ENCODE results near the gene SPATA33. TPM values are rescaled to one million over a fixed set of nuclear protein-coding genes. Genes with fewer than 3 reads are reported as not detected.

Gene SPATA33
- total RNA-seq, 1 experiment from 2014 or later, result 25.6 TPM

- Histone ChIP-seq H3K4me2 (no peak overlapping the region), H3K79me2 (ENCODE audit: low read depth) (no peaks in the 10 kb centered on the region), H3K9me3 (ENCODE audit: insufficient read depth, low read depth) (no peaks in the 10 kb centered on the region), H3K36me3 (ENCODE audit: low read depth) (no peaks in the 10 kb centered on the region), H2AFZ (no peak overlapping the region), H3K4me1 (replicated peaks; ENCODE audit: insufficient read depth) (peaks cover 17% of the 10 kb centered on the region), H3K27me3 (ENCODE audit: insufficient read depth, low read depth) (no peaks in the 10 kb centered on the region), H3K4me3 (no peak overlapping the region), H3F3A (ENCODE audit: insufficient read depth, low read depth) (peaks cover 16% of the 10 kb centered on the region; the same call in 1 of the 2 replicates), H3K27ac (no peak overlapping the region), H4K20me1 (ENCODE audit: insufficient read depth) (no peaks in the 10 kb centered on the region), H3K9me2 (ENCODE audit: insufficient read depth) (no peaks in the 10 kb centered on the region)
- no peak for DNase-seq
- POLR2A ChIA-PET (ENCODE audit: unreplicated experiment), result no interaction called here
- intact Hi-C loops (cut with micrococcal nuclease; ENCODE audit: unreplicated experiment), result no loop called here
- no TSS peak for BruUV-seq (replicated peaks)
- CTCF ChIA-PET, result interaction anchor here (0.7 kb wide), 1 partner anchor 18 kb away, joined by 10 read pairs; no protein-coding TSS in a partner anchor
- TF ChIP-seq EZH2 (IDR thresholded peaks at IDR 0.05; ENCODE audit: low read depth) (no peak), CTCF (conservative IDR thresholded peaks at IDR 0.05) (no peak)
Measured at GRCh38 chr16:89612415-89613166, 45.0 kb upstream of the SPATA33 start.

- H4K20me1 ChIP-seq (ENCODE audit: insufficient read depth), result no peaks in the 10 kb centered on the region
- intact Hi-C loops (cut with micrococcal nuclease; ENCODE audit: unreplicated experiment), result no loop called here
- TF ChIP-seq CTCF (conservative IDR thresholded peaks at IDR 0.05) (no peak), EZH2 (IDR thresholded peaks at IDR 0.05; ENCODE audit: low read depth) (no peak)
- H3K79me2 ChIP-seq (ENCODE audit: low read depth), result no peaks in the 10 kb centered on the region
- ChIA-PET CTCF (interaction anchor here (0.6 kb wide), 1 partner anchor 58 kb away, joined by 4 read pairs; no protein-coding TSS in a partner anchor), POLR2A (ENCODE audit: unreplicated experiment) (no interaction called here)
- peaks cover 18% of the 10 kb centered on the region for H3F3A ChIP-seq (ENCODE audit: insufficient read depth, low read depth)
- no peaks in the 10 kb centered on the region for H3K9me2 ChIP-seq (ENCODE audit: insufficient read depth)
- H3K4me2 ChIP-seq, result no peak within 1 kb of the TSS
- H3K9me3 ChIP-seq (ENCODE audit: insufficient read depth, low read depth), result no peaks in the 10 kb centered on the region
- no peak within 1 kb of the TSS for H3K27ac ChIP-seq
- BruUV-seq (replicated peaks), result no TSS peak
- no peak for DNase-seq
- H3K4me3 ChIP-seq, result no peak within 1 kb of the TSS
- no peak within 1 kb of the TSS for H2AFZ ChIP-seq
- peaks cover 16% of the 10 kb centered on the region for H3K4me1 ChIP-seq (replicated peaks; ENCODE audit: insufficient read depth)
- H3K27me3 ChIP-seq (ENCODE audit: insufficient read depth, low read depth), result no peaks in the 10 kb centered on the region
- H3K36me3 ChIP-seq (ENCODE audit: low read depth), result no peaks in the 10 kb centered on the region
Measured at GRCh38 chr16:89613231-89613953, 44.2 kb upstream of the SPATA33 start, which contains the start of gene DPEP1. TSS of gene DPEP1 (plus strand) at chr16:89613642. CDS start at chr16:89630411, 16,769 bp downstream.

- H3K4me2 ChIP-seq, result no peak overlapping the region
- ChIA-PET CTCF (interaction anchor here (0.6 to 0.8 kb wide), 3 partner anchors 19 to 57 kb away, joined by 3 to 5 read pairs (median 4); no protein-coding TSS in a partner anchor), POLR2A (ENCODE audit: unreplicated experiment) (no interaction called here)
- no peaks in the 10 kb centered on the region for H3K27me3 ChIP-seq (ENCODE audit: insufficient read depth, low read depth)
- no peaks in the 10 kb centered on the region for H3K9me2 ChIP-seq (ENCODE audit: insufficient read depth)
- no TSS peak for BruUV-seq (replicated peaks)
- no peaks in the 10 kb centered on the region for H3K36me3 ChIP-seq (ENCODE audit: low read depth)
- H3K4me1 ChIP-seq (replicated peaks; ENCODE audit: insufficient read depth), result peaks cover 10% of the 10 kb centered on the region
- intact Hi-C loops (cut with micrococcal nuclease; ENCODE audit: unreplicated experiment), result no loop called here
- peaks cover 14% of the 10 kb centered on the region for H3F3A ChIP-seq (ENCODE audit: insufficient read depth, low read depth)
- no peak overlapping the region for H3K27ac ChIP-seq
- TF ChIP-seq CTCF (conservative IDR thresholded peaks at IDR 0.05) (no peak), EZH2 (IDR thresholded peaks at IDR 0.05; ENCODE audit: low read depth) (no peak)
- H3K4me3 ChIP-seq, result no peak overlapping the region
- H3K9me3 ChIP-seq (ENCODE audit: insufficient read depth, low read depth), result no peaks in the 10 kb centered on the region
- no peak overlapping the region for H2AFZ ChIP-seq
- no peaks in the 10 kb centered on the region for H4K20me1 ChIP-seq (ENCODE audit: insufficient read depth)
- no peaks in the 10 kb centered on the region for H3K79me2 ChIP-seq (ENCODE audit: low read depth)
- DNase-seq, result no peak
Measured at GRCh38 chr16:89613954-89614459, 43.6 kb upstream of the SPATA33 start.

Data from PC-9 (cell line).